A673 (cell line): ENCODE results near the gene CCR2.

Experiments
- EZH2 ChIP-seq: fragments of 200-600 bp; sonication (generic); IDR thresholded peaks from 2 replicates; pipeline ENCODE4 v1.6.1; 2017; ENCODE audit warnings: borderline replicate concordance, low read depth, mild to moderate bottlenecking, mixed read lengths, antibody characterized with exemption, low read length; ENCODE audit not compliant: poor library complexity, severe bottlenecking
- TF ChIP-seq, protein P1 (sequence below): fragments of 300-800, 200-600 bp; sonication (generic); conservative IDR thresholded peaks from 2 replicates; pipeline ENCODE4 v1.5.1; 2017; ENCODE audit warnings: low read depth, mild to moderate bottlenecking, antibody characterized with exemption, low read length, moderate library complexity, mixed read lengths

DNA sequence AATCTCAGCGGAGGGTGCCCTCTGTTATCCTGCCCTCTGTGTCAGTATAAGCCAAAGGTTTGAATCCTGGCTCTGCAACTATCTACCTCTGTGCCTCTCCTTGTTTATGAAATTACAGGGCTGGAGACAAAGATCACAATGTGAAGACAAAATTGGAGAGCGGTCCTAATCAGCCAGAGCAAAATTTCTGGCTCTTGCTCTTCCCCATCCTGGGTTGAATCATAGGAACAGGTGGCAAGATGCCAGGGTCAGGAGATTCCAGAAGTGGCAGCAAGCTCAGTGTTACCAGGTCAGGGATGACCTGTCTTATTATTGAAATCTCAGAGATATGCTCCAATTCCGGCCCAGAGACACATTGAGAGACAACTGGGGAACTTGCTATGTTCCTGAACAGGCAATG, 2.3 kb upstream of the CCR2 start:
- TF ChIP-seq, protein P1, sequence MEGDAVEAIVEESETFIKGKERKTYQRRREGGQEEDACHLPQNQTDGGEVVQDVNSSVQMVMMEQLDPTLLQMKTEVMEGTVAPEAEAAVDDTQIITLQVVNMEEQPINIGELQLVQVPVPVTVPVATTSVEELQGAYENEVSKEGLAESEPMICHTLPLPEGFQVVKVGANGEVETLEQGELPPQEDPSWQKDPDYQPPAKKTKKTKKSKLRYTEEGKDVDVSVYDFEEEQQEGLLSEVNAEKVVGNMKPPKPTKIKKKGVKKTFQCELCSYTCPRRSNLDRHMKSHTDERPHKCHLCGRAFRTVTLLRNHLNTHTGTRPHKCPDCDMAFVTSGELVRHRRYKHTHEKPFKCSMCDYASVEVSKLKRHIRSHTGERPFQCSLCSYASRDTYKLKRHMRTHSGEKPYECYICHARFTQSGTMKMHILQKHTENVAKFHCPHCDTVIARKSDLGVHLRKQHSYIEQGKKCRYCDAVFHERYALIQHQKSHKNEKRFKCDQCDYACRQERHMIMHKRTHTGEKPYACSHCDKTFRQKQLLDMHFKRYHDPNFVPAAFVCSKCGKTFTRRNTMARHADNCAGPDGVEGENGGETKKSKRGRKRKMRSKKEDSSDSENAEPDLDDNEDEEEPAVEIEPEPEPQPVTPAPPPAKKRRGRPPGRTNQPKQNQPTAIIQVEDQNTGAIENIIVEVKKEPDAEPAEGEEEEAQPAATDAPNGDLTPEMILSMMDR: no peak
- TF ChIP-seq EZH2: no peak
